PC-9 (cell line): ENCODE data around the gene CDC27. TPM values are rescaled to one million over a fixed set of nuclear protein-coding genes. Genes with fewer than 3 reads are reported as not detected.

Experiments
- BruUV-seq: library from RNA; stranded (reverse); fragments of 400-500 nt; replicated peaks from 2 replicates; lab custom pipeline; 2021; lab: Mats Ljungman, UMichigan
- CTCF ChIA-PET: fragments of 300-600 bp; sonication (Branson Sonifier 250); formaldehyde crosslinking; loops from one replicate; lab custom pipeline; 2022; ENCODE audit warnings: antibody characterized with exemption; lab: Charles Lee
- POLR2A ChIA-PET: fragments of 300-600 bp; sonication (Branson Sonifier 250); formaldehyde crosslinking; loops from one replicate; lab custom pipeline; 2022; ENCODE audit warnings: antibody characterized with exemption; ENCODE audit not compliant: unreplicated experiment; lab: Charles Lee
- DNase-seq, 2 experiments: peaks; one replicate each; pipeline versions ENCODE4 v3.0.0 to v3.0.0-alpha.2; 2015 to 2022; ENCODE audit warnings: mixed read lengths in 1 of 2
- H2AFZ ChIP-seq: fragments of 200-600 bp; sonication (generic); 2 replicates; pipeline ENCODE4 v1.8.1; 2017; ENCODE audit warnings: antibody characterized with exemption
- H3F3A ChIP-seq: fragments of 200-600 bp; sonication (generic); 2 replicates; pipeline ENCODE4 v1.8.1; 2017; ENCODE audit warnings: antibody characterized with exemption, mild to moderate bottlenecking, low read depth; ENCODE audit not compliant: insufficient read depth
- H3K27ac ChIP-seq: fragments of 200-600 bp; sonication (generic); 2 replicates; pipeline ENCODE4 v1.6.1; 2016; ENCODE audit warnings: mixed run types
- H3K27me3 ChIP-seq: fragments of 200-600 bp; sonication (generic); 2 replicates; pipeline ENCODE4 v1.6.1; 2016; ENCODE audit warnings: low read depth, mixed run types; ENCODE audit not compliant: insufficient read depth
- H3K36me3 ChIP-seq: fragments of 200-600 bp; sonication (generic); 2 replicates; pipeline ENCODE4 v1.6.1; 2016; ENCODE audit warnings: low read depth, mixed run types
- H3K4me1 ChIP-seq: fragments of 200-600 bp; sonication (generic); replicated peaks from 2 replicates; pipeline ENCODE4 v1.6.1; 2016; ENCODE audit warnings: mixed run types; ENCODE audit not compliant: insufficient read depth
- H3K4me2 ChIP-seq: fragments of 200-600 bp; sonication (generic); 2 replicates; pipeline ENCODE4 v1.6.1; 2017; ENCODE audit warnings: mixed run types
- H3K4me3 ChIP-seq: fragments of 200-600 bp; sonication (generic); 2 replicates; pipeline ENCODE4 v1.6.1; 2016; ENCODE audit warnings: mixed run types
- H3K79me2 ChIP-seq: fragments of 200-600 bp; sonication (generic); 2 replicates; pipeline ENCODE4 v1.6.1; 2017; ENCODE audit warnings: low read depth, mixed run types
- H3K9me2 ChIP-seq: fragments of 200-600 bp; sonication (generic); 2 replicates; pipeline ENCODE4 v1.8.1; 2017; ENCODE audit warnings: mild to moderate bottlenecking; ENCODE audit not compliant: insufficient read depth
- H3K9me3 ChIP-seq: fragments of 200-600 bp; sonication (generic); 2 replicates; pipeline ENCODE4 v1.8.1; 2016; ENCODE audit warnings: low read depth; ENCODE audit not compliant: insufficient read depth
- H4K20me1 ChIP-seq: fragments of 200-600 bp; sonication (generic); 2 replicates; pipeline ENCODE4 v1.8.1; 2017; ENCODE audit not compliant: insufficient read depth
- EZH2 ChIP-seq: fragments of 200-600 bp; sonication (generic); IDR thresholded peaks from 2 replicates; pipeline ENCODE4 v1.8.0; 2017; ENCODE audit warnings: antibody characterized with exemption, low read depth
- intact Hi-C: fragments of 100-400 bp; cut with micrococcal nuclease; formaldehyde crosslinking; loops from one replicate; pipeline ENCODE4 v1.10.0; 2022; ENCODE audit not compliant: unreplicated experiment
- total RNA-seq: library from RNA; stranded (reverse); gene quantifications from 2 replicates; pipeline ENCODE4 v1.2.3, GENCODE V29; 2021
- TF ChIP-seq, protein P1 (sequence below): fragments of 200-600 bp; sonication (generic); conservative IDR thresholded peaks from 2 replicates; pipeline ENCODE4 v1.6.1; 2017; ENCODE audit warnings: mixed run types, antibody characterized with exemption, mild to moderate bottlenecking, moderate library complexity

CDC27 gene
- total RNA-seq, 1 experiment from 2014 or later, result 94.3 TPM

DNA sequence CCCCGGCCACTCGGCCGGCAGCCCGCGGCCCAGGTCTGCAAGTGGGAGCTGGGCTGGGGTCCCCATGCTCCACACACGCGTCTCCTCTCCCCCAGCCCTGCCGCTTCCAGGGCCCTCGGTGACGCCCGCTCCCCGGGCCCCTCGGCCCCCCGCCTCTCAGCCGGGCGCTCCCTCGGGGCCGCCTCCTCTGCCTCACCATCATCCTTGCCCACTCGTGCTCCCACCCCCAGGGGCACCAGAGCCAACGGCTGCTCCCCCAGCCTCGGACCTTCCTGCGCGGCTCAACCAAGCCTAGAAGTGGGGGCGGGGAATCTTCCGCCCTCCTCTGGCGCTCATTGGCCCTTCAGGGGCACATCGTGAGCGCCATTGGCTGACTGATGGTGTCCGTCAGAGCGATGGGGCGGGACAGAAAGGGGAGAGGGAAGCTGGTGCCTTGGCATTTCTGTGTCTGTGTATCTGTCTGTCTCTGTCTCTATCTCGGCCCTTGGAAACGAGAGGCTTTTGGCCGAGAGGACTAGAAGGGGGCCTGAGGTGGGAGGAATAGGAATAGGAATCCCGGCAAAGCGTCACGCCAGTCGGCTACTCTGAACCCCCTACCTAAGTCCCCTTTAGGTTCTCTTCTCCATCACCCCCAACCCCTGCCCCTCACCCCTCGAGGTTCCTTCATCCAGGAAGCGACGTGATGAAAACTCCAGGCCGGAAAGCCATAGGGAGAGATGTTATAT, 88.9 kb downstream of the CDC27 start:
- Histone ChIP-seq H3K4me2 (peak overlapping the region; percentile 83), H3K27ac (no peak overlapping the region), H3K4me1 (peaks cover 12% of the 10 kb centered on the region), H3K4me3 (peak overlapping the region; percentile 99), H3K27me3 (no peaks in the 10 kb centered on the region), H3F3A (no peaks in the 10 kb centered on the region; the same call in 1 of the 2 replicates), H3K79me2 (peaks cover 30% of the 10 kb centered on the region), H3K9me2 (no peaks in the 10 kb centered on the region), H2AFZ (peak overlapping the region; percentile 98), H4K20me1 (no peaks in the 10 kb centered on the region), H3K36me3 (no peaks in the 10 kb centered on the region), H3K9me3 (no peaks in the 10 kb centered on the region)
- TF ChIP-seq EZH2, result no peak
- TF ChIP-seq, protein P1, sequence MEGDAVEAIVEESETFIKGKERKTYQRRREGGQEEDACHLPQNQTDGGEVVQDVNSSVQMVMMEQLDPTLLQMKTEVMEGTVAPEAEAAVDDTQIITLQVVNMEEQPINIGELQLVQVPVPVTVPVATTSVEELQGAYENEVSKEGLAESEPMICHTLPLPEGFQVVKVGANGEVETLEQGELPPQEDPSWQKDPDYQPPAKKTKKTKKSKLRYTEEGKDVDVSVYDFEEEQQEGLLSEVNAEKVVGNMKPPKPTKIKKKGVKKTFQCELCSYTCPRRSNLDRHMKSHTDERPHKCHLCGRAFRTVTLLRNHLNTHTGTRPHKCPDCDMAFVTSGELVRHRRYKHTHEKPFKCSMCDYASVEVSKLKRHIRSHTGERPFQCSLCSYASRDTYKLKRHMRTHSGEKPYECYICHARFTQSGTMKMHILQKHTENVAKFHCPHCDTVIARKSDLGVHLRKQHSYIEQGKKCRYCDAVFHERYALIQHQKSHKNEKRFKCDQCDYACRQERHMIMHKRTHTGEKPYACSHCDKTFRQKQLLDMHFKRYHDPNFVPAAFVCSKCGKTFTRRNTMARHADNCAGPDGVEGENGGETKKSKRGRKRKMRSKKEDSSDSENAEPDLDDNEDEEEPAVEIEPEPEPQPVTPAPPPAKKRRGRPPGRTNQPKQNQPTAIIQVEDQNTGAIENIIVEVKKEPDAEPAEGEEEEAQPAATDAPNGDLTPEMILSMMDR, result no peak
- CTCF ChIA-PET, result no interaction called here
- intact Hi-C loops, result no loop called here
- no TSS peak for BruUV-seq
- DNase-seq, result peak; percentile 82 to 91
- POLR2A ChIA-PET, result interaction anchor here (0.6 kb wide), 1 partner anchor 785 kb away, joined by 3 read pairs; no protein-coding TSS in a partner anchor

- H3K27ac ChIP-seq, result no peak overlapping the region
- H3K36me3 ChIP-seq, result no peaks in the 10 kb centered on the region
- ChIA-PET CTCF (no interaction called here), POLR2A (no interaction called here)
- peak overlapping the region; percentile 98 for H2AFZ ChIP-seq
- DNase-seq, result no peak
- peaks cover 34% of the 10 kb centered on the region for H3K79me2 ChIP-seq
- peak overlapping the region; percentile 99 for H3K4me3 ChIP-seq
- H3F3A ChIP-seq, result no peaks in the 10 kb centered on the region; the same call in 1 of the 2 replicates
- no peaks in the 10 kb centered on the region for H4K20me1 ChIP-seq
- peak overlapping the region; percentile 83 for H3K4me2 ChIP-seq
- TF ChIP-seq EZH2, result no peak
- TF ChIP-seq, protein P1, result no peak
- peaks cover 12% of the 10 kb centered on the region for H3K4me1 ChIP-seq
- no peaks in the 10 kb centered on the region for H3K27me3 ChIP-seq
- intact Hi-C loops, result no loop called here
- BruUV-seq, result no TSS peak
- H3K9me2 ChIP-seq, result no peaks in the 10 kb centered on the region
- no peaks in the 10 kb centered on the region for H3K9me3 ChIP-seq
These were observed 89.6 kb downstream of the CDC27 start for GRCh38 chr17:47099451-47099986.

GRCh38 chr17:47096343-47096742, 92.8 kb downstream of the CDC27 start:
- intact Hi-C loops, result no loop called here
- no peaks in the 10 kb centered on the region for H3K9me3 ChIP-seq
- no peaks in the 10 kb centered on the region for H3K9me2 ChIP-seq
- H3K4me2 ChIP-seq, result no peak overlapping the region
- DNase-seq, result no peak
- no TSS peak for BruUV-seq
- no peak for TF ChIP-seq EZH2
- TF ChIP-seq, protein P1, result no peak
- peaks cover 39% of the 10 kb centered on the region for H3K79me2 ChIP-seq
- H3K4me3 ChIP-seq, result no peak overlapping the region
- H3K4me1 ChIP-seq, result peaks cover 12% of the 10 kb centered on the region
- H2AFZ ChIP-seq, result no peak overlapping the region
- ChIA-PET CTCF (interaction anchor here (0.5 kb wide), 1 partner anchor 27 kb away, joined by 5 read pairs; no protein-coding TSS in a partner anchor), POLR2A (no interaction called here)
- no peaks in the 10 kb centered on the region for H3K36me3 ChIP-seq
- H4K20me1 ChIP-seq, result no peaks in the 10 kb centered on the region
- H3K27me3 ChIP-seq, result no peaks in the 10 kb centered on the region
- no peaks in the 10 kb centered on the region for H3F3A ChIP-seq
- H3K27ac ChIP-seq, result no peak overlapping the region
